HG02763 (cell line): ENCODE results near the gene ASPDH.
"Not testable (repeated sequence)": the region's sequence is repeated elsewhere in the genome, so short reads cannot be mapped to it uniquely, and the experiment has no call there.

Experiments
- ATAC-seq: cut with Tn5 transposase; IDR thresholded peaks from one replicate; pipeline ENCODE4 v1.9.1; 2021; ENCODE audit warnings: mild to moderate bottlenecking, moderate library complexity; ENCODE audit not compliant: unreplicated experiment

The ASPDH gene

GRCh38 chr19:50480281-50481111 is 33.2 kb downstream of the ASPDH start:
- ATAC-seq: no peak

DNA sequence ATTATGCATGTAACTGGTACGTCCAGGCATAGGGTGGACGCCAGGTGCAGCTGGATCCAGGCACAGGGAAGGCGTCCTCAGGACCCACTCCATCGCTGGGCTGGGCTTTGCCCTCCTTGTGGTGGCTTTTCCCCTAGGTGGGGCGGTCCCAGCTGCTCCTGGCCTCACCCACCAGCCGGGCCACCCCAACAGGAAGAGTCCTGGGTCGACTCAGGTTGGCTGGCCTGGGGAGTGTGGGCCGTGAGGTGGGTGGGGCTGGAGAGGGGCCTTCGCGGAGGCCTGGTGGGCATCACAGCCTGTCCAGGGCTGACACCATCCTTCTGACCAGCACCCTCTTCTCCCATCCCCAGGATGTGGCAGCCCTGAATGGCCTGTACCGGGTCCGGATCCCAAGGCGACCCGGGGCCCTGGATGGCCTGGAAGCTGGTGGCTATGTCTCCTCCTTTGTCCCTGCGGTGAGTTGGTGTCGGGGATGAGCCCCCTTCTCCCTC is 33.9 kb downstream of the ASPDH start:
- no peak for ATAC-seq

GRCh38 chr19:50478901-50479715 is 34.6 kb downstream of the ASPDH start:
- no peak for ATAC-seq

DNA sequence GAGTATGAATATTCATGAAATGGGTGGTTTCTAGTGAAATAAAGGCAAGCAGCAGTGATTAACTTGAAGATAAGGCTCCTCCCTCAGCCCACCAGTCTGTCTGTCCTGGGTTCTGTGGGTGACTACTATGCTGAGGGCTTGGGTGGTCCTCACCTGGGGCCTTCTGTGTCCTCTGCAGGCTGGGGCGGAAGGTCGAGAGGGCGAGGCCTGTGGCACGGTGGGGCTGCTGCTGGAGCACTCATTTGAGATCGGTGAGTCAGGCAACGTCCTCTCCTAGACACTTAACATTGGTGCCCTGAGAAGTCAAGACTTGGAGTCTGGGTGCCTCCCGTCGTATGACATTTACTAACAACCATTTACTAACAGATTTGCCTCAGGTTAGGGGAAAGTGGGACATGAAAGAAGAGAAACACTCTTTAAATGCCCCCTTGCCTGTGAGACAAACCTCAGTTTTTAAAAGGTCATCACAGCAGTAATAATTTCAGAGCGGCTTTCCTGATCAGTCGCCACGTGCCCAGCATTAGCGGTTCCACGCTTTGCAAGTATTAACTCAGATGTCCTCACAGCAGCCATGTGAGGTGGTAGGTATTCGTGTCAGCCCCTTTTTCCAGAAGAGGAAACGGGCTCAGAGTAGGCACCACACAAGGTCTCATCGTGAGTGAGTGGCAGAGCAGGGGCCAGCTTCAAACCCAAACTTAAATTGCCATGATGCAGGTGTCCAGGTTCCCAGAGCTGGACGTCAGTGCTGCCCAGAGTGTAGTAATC is 35.8 kb downstream of the ASPDH start:
- ATAC-seq: no peak

- ATAC-seq: no peak
These were observed 36.8 kb downstream of the ASPDH start for GRCh38 chr19:50476907-50477238.

- ATAC-seq: peak; percentile 82
These were observed 37.3 kb downstream of the ASPDH start, which contains the start of the genes EMC10 and GARIN5A for GRCh38 chr19:50476224-50476906. EMC10 (plus strand) TSS chr19:50476507; CDS start chr19:50476545, 38 bp downstream. GARIN5A (minus strand) TSS chr19:50476848; CDS start chr19:50476388, 460 bp downstream.

DNA sequence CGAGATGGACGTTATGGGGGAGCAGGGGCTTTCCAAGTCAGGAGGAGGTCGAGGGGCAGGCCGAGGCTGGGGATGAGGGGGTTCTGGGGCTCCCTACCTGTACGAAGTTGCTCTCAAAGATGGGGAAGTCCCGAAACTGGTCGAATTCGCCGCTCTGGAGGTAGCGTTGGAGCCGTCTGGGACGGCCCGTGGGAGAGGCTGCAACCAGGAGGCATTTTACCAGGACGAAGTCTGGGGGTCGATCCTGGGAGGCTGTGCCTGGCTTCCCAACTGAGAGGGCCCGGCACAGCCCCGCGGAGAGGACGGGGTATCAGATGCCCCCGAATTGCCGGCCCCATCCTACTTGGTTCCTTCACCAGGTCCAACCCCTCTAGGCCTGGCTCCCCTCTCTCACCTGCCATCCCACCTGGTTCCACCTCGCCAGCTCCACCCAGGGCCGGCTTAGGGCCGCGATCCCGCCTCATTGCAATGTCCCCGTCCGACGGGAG is 37.9 kb downstream of the ASPDH start:
- ATAC-seq: peak; percentile 24

DNA sequence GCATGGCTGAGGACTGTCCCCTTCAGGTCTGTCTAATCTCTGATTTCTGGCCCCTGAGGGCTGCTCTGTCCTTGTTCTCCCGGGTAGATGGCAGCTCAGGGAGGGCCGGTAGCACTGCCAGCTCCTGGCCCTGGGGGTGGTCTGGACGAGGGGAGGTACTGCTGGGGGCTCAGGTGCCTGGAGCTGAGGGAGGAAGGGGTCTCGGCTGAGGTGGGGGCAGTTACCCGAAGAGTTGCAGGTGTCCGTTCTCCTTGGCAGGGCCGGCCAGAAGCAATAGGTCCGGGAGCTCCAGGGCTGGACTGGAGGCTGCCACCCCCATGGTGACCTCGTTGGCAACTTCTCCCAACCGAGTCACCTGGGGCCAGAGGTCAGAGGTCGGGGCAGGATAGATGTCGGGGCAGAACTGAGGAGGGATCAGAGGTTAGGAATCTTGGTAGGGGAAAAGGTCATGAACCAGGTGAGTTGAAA is 38.6 kb downstream of the ASPDH start:
- ATAC-seq: no peak

- ATAC-seq: not testable (repeated sequence)
These were observed 40.4 kb downstream of the ASPDH start for GRCh38 chr19:50473336-50473735.

- no peak for ATAC-seq
These were observed 44.9 kb downstream of the ASPDH start for GRCh38 chr19:50468818-50469217.

DNA sequence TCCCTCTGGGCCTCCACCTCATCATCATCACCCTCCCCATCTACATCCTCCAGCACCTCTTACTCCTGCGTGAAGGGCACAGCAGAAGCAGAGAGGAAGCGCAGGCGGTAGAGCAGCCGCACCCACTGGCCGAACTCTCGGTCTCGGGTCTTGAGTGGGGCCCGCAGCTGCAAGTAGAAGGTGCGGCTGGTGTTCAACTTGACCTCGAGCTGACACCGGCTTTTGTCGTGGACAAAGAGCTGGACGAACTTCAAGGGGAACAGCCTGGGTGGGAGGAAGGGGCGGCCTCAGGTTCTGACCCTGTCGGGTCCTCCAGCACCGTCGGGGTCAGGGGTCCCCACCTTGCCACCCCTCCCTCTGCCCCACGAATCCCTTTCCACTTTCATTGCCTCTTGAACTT is 46.1 kb downstream of the ASPDH start:
- ATAC-seq: no peak

GRCh38 chr19:50466706-50467039 is 47.0 kb downstream of the ASPDH start:
- no peak for ATAC-seq

GRCh38 chr19:50465986-50466705 is 47.6 kb downstream of the ASPDH start:
- ATAC-seq: no peak

GRCh38 chr19:50465000-50465399 is 48.7 kb downstream of the ASPDH start:
- no peak for ATAC-seq

DNA sequence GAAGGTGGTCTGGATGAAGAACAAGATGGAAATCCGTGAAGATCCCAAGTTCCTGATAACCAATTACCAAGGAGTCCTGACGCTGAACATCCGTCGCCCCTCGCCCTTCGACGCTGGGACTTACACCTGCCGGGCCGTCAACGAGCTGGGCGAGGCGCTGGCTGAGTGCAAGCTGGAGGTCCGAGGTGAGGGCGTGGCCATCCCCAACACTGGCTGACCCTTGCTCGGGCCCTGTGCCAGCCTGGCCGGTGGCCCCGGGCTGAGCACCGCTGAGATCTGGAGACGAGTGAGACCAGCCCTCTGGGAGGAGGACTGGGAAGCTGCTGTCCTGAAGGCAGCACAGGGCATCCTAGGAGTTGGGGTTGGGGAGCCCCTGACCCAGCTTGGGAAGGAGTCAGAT is 49.4 kb downstream of the ASPDH start:
- no peak for ATAC-seq

- no peak for ATAC-seq
These were observed 50.7 kb downstream of the ASPDH start for GRCh38 chr19:50462970-50463369.
